H9 (cell line): ENCODE results near the gene ALLC. TPM values are rescaled to one million over a fixed set of nuclear protein-coding genes. Genes with fewer than 3 reads are reported as not detected.

Source experiments
- DNase-seq: peaks from one replicate; pipeline ENCODE4 v3.0.0-alpha.2; 2017
- H2AFZ ChIP-seq: one replicate; pipeline ENCODE4 v1.6.1; 2013; ENCODE audit warnings: mild to moderate bottlenecking, low read length, control low read depth, moderate library complexity
- H2AK5ac ChIP-seq: 2 replicates; pipeline ENCODE4 v1.6.1; 2013; ENCODE audit warnings: low read length, control low read depth, mixed read lengths; ENCODE audit not compliant: insufficient read length
- H2BK120ac ChIP-seq: one replicate; pipeline ENCODE4 v1.6.1; 2013; ENCODE audit warnings: low read depth, mild to moderate bottlenecking, low read length, control low read depth, inconsistent platforms; ENCODE audit not compliant: poor library complexity, severe bottlenecking
- H2BK12ac ChIP-seq: 2 replicates; pipeline ENCODE4 v1.6.1; 2013; ENCODE audit warnings: low read length, control low read depth, mixed read lengths, low read depth; ENCODE audit not compliant: insufficient read length
- H2BK15ac ChIP-seq: 2 replicates; pipeline ENCODE4 v1.6.1; 2013; ENCODE audit warnings: low read depth, low read length, control low read depth
- H2BK20ac ChIP-seq: one replicate; pipeline ENCODE4 v1.6.1; 2013; ENCODE audit warnings: low read depth, mild to moderate bottlenecking, low read length, control low read depth, inconsistent platforms; ENCODE audit not compliant: poor library complexity, severe bottlenecking
- H2BK5ac ChIP-seq: 2 replicates; pipeline ENCODE4 v1.6.1; 2013; ENCODE audit warnings: low read length, control low read depth, mixed read lengths; ENCODE audit not compliant: insufficient read length
- H3K14ac ChIP-seq: 2 replicates; pipeline ENCODE4 v1.6.1; 2013; ENCODE audit warnings: low read length, control low read depth; ENCODE audit not compliant: insufficient read depth
- H3K18ac ChIP-seq: 2 replicates; pipeline ENCODE4 v1.6.1; 2013; ENCODE audit warnings: low read depth, mild to moderate bottlenecking, mixed read lengths, low read length, control low read depth; ENCODE audit not compliant: insufficient read length
- H3K23ac ChIP-seq: 2 replicates; pipeline ENCODE4 v1.6.1; 2013; ENCODE audit warnings: low read length, control low read depth, mixed read lengths, low read depth; ENCODE audit not compliant: insufficient read length
- H3K23me2 ChIP-seq: 2 replicates; pipeline ENCODE4 v1.6.1; 2013; ENCODE audit warnings: low read depth, mild to moderate bottlenecking, mixed read lengths, low read length, control low read depth; ENCODE audit not compliant: insufficient read length, poor library complexity, severe bottlenecking
- H3K27ac ChIP-seq: 2 replicates; pipeline ENCODE4 v1.5.1; 2013; ENCODE audit warnings: low read length, control low read depth, mixed read lengths, low read depth; ENCODE audit not compliant: insufficient read length
- H3K27me3 ChIP-seq: 2 replicates; pipeline ENCODE4 v1.6.1; 2013; ENCODE audit warnings: low read length, control low read depth, inconsistent platforms; ENCODE audit not compliant: insufficient read depth
- H3K4ac ChIP-seq: 2 replicates; pipeline ENCODE4 v1.6.1; 2013; ENCODE audit warnings: low read depth, mild to moderate bottlenecking, control low read depth, inconsistent platforms, low read length, moderate library complexity
- H3K4me1 ChIP-seq: 2 replicates; pipeline ENCODE4 v1.6.1; 2013; ENCODE audit warnings: low read length, control low read depth, inconsistent platforms; ENCODE audit not compliant: insufficient read depth
- H3K4me2 ChIP-seq: 2 replicates; pipeline ENCODE4 v1.6.1; 2013; ENCODE audit warnings: low read length, control low read depth, mixed read lengths; ENCODE audit not compliant: insufficient read length, insufficient read depth
- H3K56ac ChIP-seq: 2 replicates; pipeline ENCODE4 v1.6.1; 2013; ENCODE audit warnings: low read depth, mild to moderate bottlenecking, mixed read lengths, low read length, control low read depth; ENCODE audit not compliant: insufficient read length
- H3K79me1 ChIP-seq: 2 replicates; pipeline ENCODE4 v1.6.1; 2013; ENCODE audit warnings: low read depth, mild to moderate bottlenecking, moderate library complexity, low read length, control low read depth, inconsistent platforms; ENCODE audit not compliant: insufficient read depth, poor library complexity, severe bottlenecking
- H3K79me2 ChIP-seq: 2 replicates; pipeline ENCODE4 v1.6.1; 2013; ENCODE audit warnings: low read length, control low read depth, inconsistent platforms; ENCODE audit not compliant: insufficient read depth
- H3K9ac ChIP-seq: 2 replicates; pipeline ENCODE4 v1.6.1; 2013; ENCODE audit warnings: low read length, control low read depth, mixed read lengths; ENCODE audit not compliant: insufficient read length; ENCODE audit errors: extremely low read depth
- H3K9me3 ChIP-seq: one replicate; pipeline ENCODE4 v1.6.1; 2013; ENCODE audit warnings: low read depth, low read length, inconsistent platforms; ENCODE audit not compliant: control insufficient read depth
- H3T11ph ChIP-seq: one replicate; pipeline ENCODE4 v1.6.1; 2013; ENCODE audit warnings: mild to moderate bottlenecking, low read length, control low read depth, inconsistent platforms
- H4K20me1 ChIP-seq: one replicate; pipeline ENCODE4 v1.6.1; 2013; ENCODE audit not compliant: control insufficient read depth, insufficient read length, insufficient read depth
- H4K5ac ChIP-seq: 2 replicates; pipeline ENCODE4 v1.6.1; 2013; ENCODE audit warnings: low read depth, mild to moderate bottlenecking, mixed read lengths, low read length, control low read depth; ENCODE audit not compliant: insufficient read length
- H4K8ac ChIP-seq: replicated peaks from 2 replicates; pipeline ENCODE4 v1.6.1; 2013; ENCODE audit warnings: low read length, control low read depth, mixed read lengths, low read depth; ENCODE audit not compliant: insufficient read length
- H4K91ac ChIP-seq: 2 replicates; pipeline ENCODE4 v1.6.1; 2013; ENCODE audit warnings: low read depth, mild to moderate bottlenecking, moderate library complexity, mixed read lengths, low read length, control low read depth; ENCODE audit not compliant: insufficient read length
- H3K27ac Mint-ChIP-seq, 3 experiments: 2 replicates in 2 of 3; 3 replicates in 1 of 3; pipeline ENCODE4 v1.8.0; 2020 to 2021; ENCODE audit warnings: mixed read lengths in 3 of 3, mild to moderate bottlenecking in 1 of 3, moderate library complexity in 1 of 3
- H3K27me3 Mint-ChIP-seq: 2 replicates; pipeline ENCODE4 v1.8.0; 2021; ENCODE audit warnings: low read depth, mild to moderate bottlenecking, moderate library complexity, mixed read lengths
- H3K36me3 Mint-ChIP-seq, 3 experiments: 2 replicates in 2 of 3; 3 replicates in 1 of 3; pipeline ENCODE4 v1.8.0; 2020 to 2021; ENCODE audit warnings: low read depth in 3 of 3, mixed read lengths in 3 of 3; ENCODE audit not compliant: insufficient read depth in 1 of 3
- H3K4me1 Mint-ChIP-seq, 2 experiments: 2 replicates each; pipeline ENCODE4 v1.8.0; 2020; ENCODE audit warnings: mixed read lengths in 2 of 2
- H3K4me3 Mint-ChIP-seq, 2 experiments: 2 replicates in 1 of 2; 3 replicates in 1 of 2; pipeline ENCODE4 v1.8.0; 2020 to 2021; ENCODE audit warnings: mild to moderate bottlenecking in 2 of 2, mixed read lengths in 2 of 2, moderate library complexity in 1 of 2
- H3K9me3 Mint-ChIP-seq, 2 experiments: 2 replicates in 1 of 2; 3 replicates in 1 of 2; pipeline ENCODE4 v1.8.0; 2020; ENCODE audit warnings: mild to moderate bottlenecking in 2 of 2, mixed read lengths in 2 of 2, moderate library complexity in 1 of 2
- CTCF ChIP-seq: fragments of 200-600 bp; sonication (generic); conservative IDR thresholded peaks from 3 replicates; pipeline ENCODE4 v1.8.0; 2021; ENCODE audit warnings: antibody characterized with exemption, mild to moderate bottlenecking
- WGBS: extraction: QIAGEN DNeasy Blood & Tissue Kit; methylation state at CpG from one replicate; pipeline ENCODE4 v1.1.7; 2013; ENCODE audit warnings: missing lambda C conversion rate, low lambda C conversion rate, mixed read lengths; ENCODE audit not compliant: insufficient read length; ENCODE audit errors: extremely low coverage; 5-methylcytosine and 5-hydroxymethylcytosine counted together
- total RNA-seq: library from RNA; stranded (reverse); gene quantifications from 2 replicates; pipeline ENCODE4 v1.2.1, GENCODE V29; 2021

ALLC gene
- total RNA-seq, 1 experiment from 2014 or later: not detected

GRCh38 chr2:3651691-3652648 lies 6.0 kb upstream of the ALLC start:
- H3K27me3 ChIP-seq: no peaks in the 10 kb centered on the region
- H4K5ac ChIP-seq: peak overlapping the region; percentile 12
- H3K4me3 Mint-ChIP-seq: peak overlapping the region; percentile 71 to 73
- peak; percentile 92 for DNase-seq
- H4K91ac ChIP-seq: peak overlapping the region; percentile 2
- H3K14ac ChIP-seq: peak overlapping the region; percentile 89
- H3K27me3 Mint-ChIP-seq: peaks cover 14% of the 10 kb centered on the region
- H2AK5ac ChIP-seq: no peak overlapping the region
- no peak for TF ChIP-seq CTCF
- no peak overlapping the region; the same call in 1 of the 2 replicates for H3K4ac ChIP-seq
- H2BK5ac ChIP-seq: no peak overlapping the region
- H3K36me3 Mint-ChIP-seq: no peaks in the 10 kb centered on the region; a peak in 1 of 7 replicates
- no peak overlapping the region for H3T11ph ChIP-seq
- no CpG with 5 or more reads among the region's 45 CpGs for WGBS
- H3K9me3 Mint-ChIP-seq: peaks cover 0 to 2% of the 10 kb centered on the region in 2 experiments; a peak in 1 of 5 replicates
- no peaks in the 10 kb centered on the region for H3K79me2 ChIP-seq
- H3K9ac ChIP-seq: peak overlapping the region; percentile 47
- no peak overlapping the region for H2AFZ ChIP-seq
- peaks cover 10 to 17% of the 10 kb centered on the region in 2 experiments for H3K4me1 Mint-ChIP-seq
- no peaks in the 10 kb centered on the region for H3K79me1 ChIP-seq
- H3K18ac ChIP-seq: peak overlapping the region; percentile 93
- peak overlapping the region; percentile 84 to 99 (median 94); a peak in 5 of 7 replicates for H3K27ac Mint-ChIP-seq
- no peaks in the 10 kb centered on the region for H3K9me3 ChIP-seq
- peak overlapping the region; percentile 57 for H3K4me2 ChIP-seq
- H3K4me1 ChIP-seq: no peaks in the 10 kb centered on the region
- peak overlapping the region; percentile 47 for H4K8ac ChIP-seq
- no peak overlapping the region for H3K27ac ChIP-seq
- no peak overlapping the region for H3K23ac ChIP-seq
- H2BK12ac ChIP-seq: peak overlapping the region; percentile 60
- no peak overlapping the region for H2BK15ac ChIP-seq
- no peaks in the 10 kb centered on the region for H4K20me1 ChIP-seq
- H2BK120ac ChIP-seq: no peak overlapping the region
- H3K56ac ChIP-seq: no peak overlapping the region
- H2BK20ac ChIP-seq: no peak overlapping the region
- H3K23me2 ChIP-seq: peaks cover 2% of the 10 kb centered on the region
